Natural killer cell (primary cell): ENCODE results near the gene ZNF12. TPM values are rescaled to one million over a fixed set of nuclear protein-coding genes. Genes with fewer than 3 reads are reported as not detected.

Experiments
- ATAC-seq, 3 donors: fragments of 150-1000 bp in 2 of 3; fragments of 200-7000 bp in 1 of 3; cut with Tn5 transposase; 1 replicate in 1 of 3; 2 replicates in 2 of 3; pipeline ENCODE4 v1.10.0; 2021; ENCODE audit warnings: mild to moderate bottlenecking in 2 of 3, moderate library complexity in 2 of 3
- DNase-seq, 2 donors: peaks; one replicate each; pipeline versions ENCODE4 v3.0.0 to v3.0.0-alpha.2; 2013 to 2021; ENCODE audit warnings: mixed read lengths in 1 of 2
- H3K27ac ChIP-seq: one replicate; pipeline ENCODE4 v1.5.1; 2013; ENCODE audit warnings: mild to moderate bottlenecking, low read length
- H3K27me3 ChIP-seq: one replicate; pipeline ENCODE4 v1.6.1; 2013; ENCODE audit warnings: low read length; ENCODE audit not compliant: control insufficient read depth, insufficient read depth
- H3K36me3 ChIP-seq: one replicate; pipeline ENCODE4 v1.6.1; 2013; ENCODE audit warnings: low read length; ENCODE audit not compliant: control insufficient read depth, insufficient read depth
- H3K4me1 ChIP-seq: one replicate; pipeline ENCODE4 v1.6.1; 2013; ENCODE audit warnings: low read length; ENCODE audit not compliant: control insufficient read depth, insufficient read depth
- H3K4me3 ChIP-seq: one replicate; pipeline ENCODE4 v1.5.1; 2013; ENCODE audit warnings: low read length
- H3K9me3 ChIP-seq: one replicate; pipeline ENCODE4 v1.6.1; 2013; ENCODE audit warnings: low read length; ENCODE audit not compliant: control insufficient read depth, insufficient read depth
- H3K27ac Mint-ChIP-seq, 2 donors: one replicate each; pipeline ENCODE4 v1.8.0; 2022; ENCODE audit warnings: mild to moderate bottlenecking in 2 of 2, mixed read lengths in 2 of 2, moderate library complexity in 1 of 2
- H3K27me3 Mint-ChIP-seq, 2 donors: one replicate each; pipeline ENCODE4 v1.8.0; 2022; ENCODE audit warnings: low read depth in 2 of 2, mixed read lengths in 2 of 2
- H3K36me3 Mint-ChIP-seq: one replicate; pipeline ENCODE4 v1.8.0; 2022; ENCODE audit warnings: mixed read lengths
- H3K4me1 Mint-ChIP-seq, 2 donors: one replicate each; pipeline ENCODE4 v1.8.0; 2022; ENCODE audit warnings: mixed read lengths in 2 of 2
- H3K4me3 Mint-ChIP-seq: one replicate; pipeline ENCODE4 v1.8.0; 2022; ENCODE audit warnings: mild to moderate bottlenecking, moderate library complexity, mixed read lengths
- H3K9me3 Mint-ChIP-seq, 2 donors: one replicate each; pipeline ENCODE4 v1.8.0; 2022; ENCODE audit warnings: mixed read lengths in 2 of 2
- WGBS: methylation state at CpG from one replicate; pipeline ENCODE4 v1.1.7; 2013; ENCODE audit warnings: missing lambda C conversion rate; ENCODE audit not compliant: insufficient coverage; 5-methylcytosine and 5-hydroxymethylcytosine counted together
- intact Hi-C: fragments of 100-400 bp; cut with micrococcal nuclease; formaldehyde crosslinking; loops from one replicate; pipeline ENCODE4 v1.14.2; 2022
- total RNA-seq, 4 donors: library from RNA; stranded (reverse); fragments of 120-200 nt in 1 of 4; gene quantifications; one replicate each; pipeline versions ENCODE4 v1.2.3 to v1.2.4, GENCODE V29; 2013 to 2022
- TF ChIP-seq, protein P1 (sequence below): fragments of 200-600 bp; IDR thresholded peaks from one replicate; pipeline ENCODE4 v1.8.0; 2022; ENCODE audit warnings: antibody characterized with exemption

ZNF12 gene
- total RNA-seq, 3 donors from 2014 or later (not counting 1 experiment from before 2014, with no cell fraction given) = 27.5 to 38.4 (median 28.1) TPM

DNA sequence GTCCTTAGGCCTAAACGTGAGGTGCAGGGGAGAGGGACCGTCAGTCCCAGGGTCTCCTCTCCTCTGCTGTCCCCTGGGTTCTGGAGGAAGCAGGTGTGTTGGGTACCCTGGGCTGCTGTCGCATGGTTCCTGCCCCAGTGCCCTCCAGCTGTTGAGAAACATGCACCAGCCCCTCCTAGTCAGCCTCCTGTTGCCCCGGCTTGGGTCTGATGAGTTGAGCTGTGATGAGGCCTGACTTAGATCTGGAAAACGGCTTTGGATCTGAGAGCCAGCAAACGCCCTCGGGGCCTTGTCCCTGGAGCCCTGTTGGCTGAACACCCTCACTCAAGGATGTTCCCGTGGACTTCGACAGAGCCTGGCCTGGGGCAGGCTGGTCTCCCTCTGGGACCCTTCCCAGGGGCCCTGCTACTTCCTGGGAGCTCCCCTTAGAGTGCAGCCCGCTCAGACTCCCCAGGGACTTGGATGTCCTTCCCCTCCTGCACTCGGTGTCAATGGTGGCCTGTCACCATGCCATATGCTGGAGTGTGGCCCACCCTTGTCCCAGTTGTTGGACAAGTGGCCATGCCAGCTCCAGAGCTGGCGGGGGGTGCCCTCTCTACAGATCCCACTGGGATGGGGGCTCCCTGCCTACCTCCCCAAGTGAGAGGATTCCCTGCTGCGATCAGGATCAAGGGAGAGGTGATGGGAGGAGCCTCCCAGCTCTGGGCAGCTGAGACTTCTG is 57.3 kb downstream of the ZNF12 start:
- no peaks in the 10 kb centered on the region for H3K9me3 ChIP-seq
- Mint-ChIP-seq H3K9me3 (no peaks in the 10 kb centered on the region), H3K27ac (no peak overlapping the region), H3K27me3 (no peaks in the 10 kb centered on the region), H3K4me3 (no peak overlapping the region), H3K36me3 (no peaks in the 10 kb centered on the region), H3K4me1 (no peaks in the 10 kb centered on the region)
- intact Hi-C loops = no loop called here
- no peak overlapping the region for H3K27ac ChIP-seq
- no peaks in the 10 kb centered on the region for H3K27me3 ChIP-seq
- no peak overlapping the region for H3K4me3 ChIP-seq
- H3K4me1 ChIP-seq = no peaks in the 10 kb centered on the region
- WGBS = 90% methylated on average over 13 of the region's 13 CpGs
- ATAC-seq (no peak), DNase-seq (no peak)
- TF ChIP-seq, protein P1, sequence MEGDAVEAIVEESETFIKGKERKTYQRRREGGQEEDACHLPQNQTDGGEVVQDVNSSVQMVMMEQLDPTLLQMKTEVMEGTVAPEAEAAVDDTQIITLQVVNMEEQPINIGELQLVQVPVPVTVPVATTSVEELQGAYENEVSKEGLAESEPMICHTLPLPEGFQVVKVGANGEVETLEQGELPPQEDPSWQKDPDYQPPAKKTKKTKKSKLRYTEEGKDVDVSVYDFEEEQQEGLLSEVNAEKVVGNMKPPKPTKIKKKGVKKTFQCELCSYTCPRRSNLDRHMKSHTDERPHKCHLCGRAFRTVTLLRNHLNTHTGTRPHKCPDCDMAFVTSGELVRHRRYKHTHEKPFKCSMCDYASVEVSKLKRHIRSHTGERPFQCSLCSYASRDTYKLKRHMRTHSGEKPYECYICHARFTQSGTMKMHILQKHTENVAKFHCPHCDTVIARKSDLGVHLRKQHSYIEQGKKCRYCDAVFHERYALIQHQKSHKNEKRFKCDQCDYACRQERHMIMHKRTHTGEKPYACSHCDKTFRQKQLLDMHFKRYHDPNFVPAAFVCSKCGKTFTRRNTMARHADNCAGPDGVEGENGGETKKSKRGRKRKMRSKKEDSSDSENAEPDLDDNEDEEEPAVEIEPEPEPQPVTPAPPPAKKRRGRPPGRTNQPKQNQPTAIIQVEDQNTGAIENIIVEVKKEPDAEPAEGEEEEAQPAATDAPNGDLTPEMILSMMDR = no peak
- H3K36me3 ChIP-seq = peaks cover 28% of the 10 kb centered on the region

DNA sequence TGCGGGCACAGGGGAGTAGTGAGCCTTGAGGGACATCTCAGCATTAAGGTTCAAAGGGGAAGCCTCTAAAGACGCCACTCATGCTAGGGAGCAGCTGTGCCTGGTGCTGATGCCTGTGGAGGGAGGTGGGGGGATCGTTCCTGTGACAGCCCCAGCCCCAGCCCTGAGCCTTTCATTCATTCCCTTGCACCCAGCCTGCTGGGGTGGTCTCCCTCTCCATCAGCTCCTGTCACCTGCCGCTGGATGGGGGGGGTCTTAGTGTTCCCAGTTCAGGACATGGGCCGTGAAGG is 58.0 kb downstream of the ZNF12 start:
- ATAC-seq = no peak
- Mint-ChIP-seq H3K27ac (no peak overlapping the region), H3K36me3 (no peaks in the 10 kb centered on the region), H3K9me3 (no peaks in the 10 kb centered on the region), H3K4me3 (no peak overlapping the region), H3K27me3 (no peaks in the 10 kb centered on the region), H3K4me1 (no peaks in the 10 kb centered on the region)
- Histone ChIP-seq H3K4me3 (no peak overlapping the region), H3K27ac (no peak overlapping the region), H3K4me1 (no peaks in the 10 kb centered on the region), H3K9me3 (no peaks in the 10 kb centered on the region), H3K27me3 (no peaks in the 10 kb centered on the region), H3K36me3 (peaks cover 34% of the 10 kb centered on the region)
- WGBS = 98% methylated on average over 5 of the region's 5 CpGs
- intact Hi-C loops = no loop called here
- no peak for DNase-seq
- TF ChIP-seq, protein P1 = no peak

DNA sequence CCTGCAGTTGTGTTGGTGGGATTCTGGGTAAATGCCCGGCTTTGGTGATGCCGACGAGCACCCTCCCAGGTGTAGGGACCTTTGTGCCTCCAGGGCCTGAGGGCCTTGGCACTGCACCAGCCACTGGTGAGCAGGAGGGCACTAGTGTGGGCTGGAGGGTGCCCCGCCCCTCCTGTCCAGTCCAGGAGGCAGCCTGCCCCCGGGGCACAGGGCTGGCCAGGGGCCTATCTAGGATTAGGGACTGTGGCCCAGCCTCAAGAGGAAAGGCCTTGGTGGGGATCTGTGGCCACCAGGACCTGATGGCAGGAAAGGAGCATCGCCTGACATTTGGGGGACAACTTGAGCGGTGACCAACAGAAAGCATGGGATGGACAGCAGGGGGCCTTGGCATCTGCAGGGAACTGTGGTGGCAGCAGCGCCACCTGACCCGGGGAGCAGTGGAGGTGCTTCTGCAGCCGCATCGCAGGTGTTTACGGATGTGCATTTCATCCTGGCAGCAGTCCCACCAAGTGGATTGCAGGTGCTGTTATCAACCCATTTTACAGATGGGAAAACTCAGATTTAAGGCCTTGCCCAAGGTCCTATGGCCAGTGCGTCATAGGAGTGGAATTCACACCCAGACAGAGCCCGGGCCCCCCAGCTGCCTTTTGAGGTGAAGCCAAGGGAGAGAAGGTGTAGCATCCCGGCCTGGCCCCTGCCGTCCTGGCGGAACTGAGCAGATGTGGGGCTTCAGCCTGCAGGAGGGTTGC is 58.5 kb downstream of the ZNF12 start:
- no peak for ATAC-seq
- no peak for DNase-seq
- no peaks in the 10 kb centered on the region for H3K27me3 Mint-ChIP-seq
- H3K27ac Mint-ChIP-seq = no peak overlapping the region
- intact Hi-C loops = no loop called here
- Histone ChIP-seq H3K27ac (no peak overlapping the region), H3K4me3 (no peak overlapping the region), H3K36me3 (peaks cover 39% of the 10 kb centered on the region), H3K9me3 (no peaks in the 10 kb centered on the region), H3K27me3 (no peaks in the 10 kb centered on the region), H3K4me1 (no peaks in the 10 kb centered on the region)
- WGBS = 91% methylated on average over 17 of the region's 17 CpGs
- no peaks in the 10 kb centered on the region for H3K9me3 Mint-ChIP-seq
- TF ChIP-seq, protein P1 = no peak
- H3K4me1 Mint-ChIP-seq = no peaks in the 10 kb centered on the region
- H3K4me3 Mint-ChIP-seq = no peak overlapping the region
- no peaks in the 10 kb centered on the region for H3K36me3 Mint-ChIP-seq
